NCI-H2196 (cell line): Measurements from ENCODE around the gene ZNF445.
"Not testable (repeated sequence)": the region's sequence is repeated elsewhere in the genome, so short reads cannot be mapped to it uniquely, and the experiment has no call there.

Experiments
- DNase-seq: peaks from one replicate; lab custom pipeline; 2025; ENCODE audit not compliant: unreplicated experiment; lab: John Stamatoyannopoulos, UW

ZNF445 gene

GRCh38 chr3:44437800-44438199, 39.7 kb downstream of the ZNF445 start:
- DNase-seq = no peak

GRCh38 chr3:44436181-44436580, 41.3 kb downstream of the ZNF445 start:
- DNase-seq = no peak

GRCh38 chr3:44434834-44435510, 42.5 kb downstream of the ZNF445 start:
- DNase-seq = no peak

GRCh38 chr3:44430466-44430865, 47.0 kb downstream of the ZNF445 start:
- no peak for DNase-seq

- DNase-seq = no peak
Measured at GRCh38 chr3:44429459-44429858, 48.0 kb downstream of the ZNF445 start.

GRCh38 chr3:44428910-44429309, 48.6 kb downstream of the ZNF445 start:
- no peak for DNase-seq

- no peak for DNase-seq
Measured at GRCh38 chr3:44427683-44428082, 49.8 kb downstream of the ZNF445 start.

GRCh38 chr3:44424758-44425157, 52.7 kb downstream of the ZNF445 start:
- no peak for DNase-seq

GRCh38 chr3:44421280-44421679, 56.2 kb downstream of the ZNF445 start:
- DNase-seq = no peak

- DNase-seq = no peak
Measured at GRCh38 chr3:44420676-44421075, 56.8 kb downstream of the ZNF445 start.

GRCh38 chr3:44419923-44420650, 57.4 kb downstream of the ZNF445 start:
- no peak for DNase-seq

- no peak for DNase-seq
Measured at GRCh38 chr3:44419116-44419922, 58.2 kb downstream of the ZNF445 start.

- no peak for DNase-seq
Measured at GRCh38 chr3:44418549-44418948, 58.9 kb downstream of the ZNF445 start.

GRCh38 chr3:44418118-44418517, 59.4 kb downstream of the ZNF445 start:
- DNase-seq = not testable (repeated sequence)

- DNase-seq = no peak
Measured at GRCh38 chr3:44416031-44417030, 61.1 kb downstream of the ZNF445 start.

GRCh38 chr3:44415421-44415820, 62.0 kb downstream of the ZNF445 start:
- no peak for DNase-seq

GRCh38 chr3:44414517-44415090, 62.9 kb downstream of the ZNF445 start:
- no peak for DNase-seq

GRCh38 chr3:44412365-44412764, 65.1 kb downstream of the ZNF445 start:
- DNase-seq = no peak

GRCh38 chr3:44411031-44411645, 66.3 kb downstream of the ZNF445 start:
- no peak for DNase-seq
